AG08395 (cell line): ENCODE results near the gene ZBTB48.
A peak's percentile ranks its signal among the peaks of the same experiment; 100 is the strongest.
"Not testable (repeated sequence)": the region's sequence is repeated elsewhere in the genome, so short reads cannot be mapped to it uniquely, and the experiment has no call there.

ENCODE experiments used
- DNase-seq: peaks from one replicate; pipeline ENCODE4 v3.0.0; 2012; ENCODE audit warnings: mixed read lengths, low spot score

Gene ZBTB48

GRCh38 chr1:6579374-6580118, at the start of gene ZBTB48:
TSS of gene ZBTB48 (plus strand) at chr1:6579994. CDS start at chr1:6580610, 616 bp downstream.
- DNase-seq = peak; percentile 100

- no peak for DNase-seq
These were observed 49.2 kb upstream of the ZBTB48 start for GRCh38 chr1:6530504-6531160.

GRCh38 chr1:6531996-6532395, 47.8 kb upstream of the ZBTB48 start:
- DNase-seq = no peak

DNA sequence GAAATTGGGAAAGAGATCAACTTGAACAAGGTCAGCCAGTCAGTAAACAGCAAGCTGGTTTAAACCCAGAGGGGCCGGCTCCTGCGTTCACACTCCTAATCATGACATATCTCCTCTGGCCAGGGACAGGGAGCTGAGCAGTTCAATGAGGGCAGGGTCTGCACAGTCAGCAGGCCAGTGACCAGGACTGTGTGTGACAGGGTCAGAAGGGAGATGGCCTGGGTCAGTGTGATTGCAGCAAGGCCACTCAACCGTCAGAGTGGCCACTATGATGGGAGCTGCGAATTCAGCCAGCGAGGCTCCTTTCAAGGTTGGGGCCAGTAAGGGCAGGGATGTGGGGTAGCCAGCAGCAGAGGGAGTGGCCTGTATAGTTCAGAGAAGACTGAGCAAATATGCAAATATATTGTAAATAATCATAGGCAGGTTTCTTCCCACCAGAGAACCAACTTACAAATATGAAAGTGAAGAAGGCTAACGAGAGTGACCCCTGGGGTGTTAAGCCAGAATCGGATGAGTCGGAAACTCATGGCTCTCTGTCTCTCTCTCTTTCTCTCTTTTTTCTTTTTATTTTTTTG, 45.5 kb upstream of the ZBTB48 start:
- DNase-seq = no peak

GRCh38 chr1:6535214-6535613, 44.6 kb upstream of the ZBTB48 start:
- no peak for DNase-seq

DNA sequence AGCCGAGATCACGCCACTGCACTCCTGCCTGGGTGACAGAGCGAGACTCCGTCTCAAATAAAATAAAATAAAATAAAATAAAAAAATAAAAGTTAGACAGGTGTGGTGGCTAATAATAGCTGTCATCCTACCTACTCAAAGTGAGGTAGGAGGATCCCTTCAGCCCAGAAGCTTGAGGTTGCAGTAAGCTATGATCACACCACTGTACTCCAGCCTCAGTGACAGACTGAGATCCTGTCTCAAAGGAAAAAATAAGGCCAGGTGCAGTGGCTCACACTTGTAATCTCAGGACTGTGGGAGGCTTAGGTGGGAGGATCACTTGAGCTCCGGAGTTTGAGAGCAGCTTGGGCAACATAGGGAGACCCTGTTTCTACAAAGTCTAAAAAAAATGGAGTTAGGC, 43.5 kb upstream of the ZBTB48 start:
- no peak for DNase-seq

DNA sequence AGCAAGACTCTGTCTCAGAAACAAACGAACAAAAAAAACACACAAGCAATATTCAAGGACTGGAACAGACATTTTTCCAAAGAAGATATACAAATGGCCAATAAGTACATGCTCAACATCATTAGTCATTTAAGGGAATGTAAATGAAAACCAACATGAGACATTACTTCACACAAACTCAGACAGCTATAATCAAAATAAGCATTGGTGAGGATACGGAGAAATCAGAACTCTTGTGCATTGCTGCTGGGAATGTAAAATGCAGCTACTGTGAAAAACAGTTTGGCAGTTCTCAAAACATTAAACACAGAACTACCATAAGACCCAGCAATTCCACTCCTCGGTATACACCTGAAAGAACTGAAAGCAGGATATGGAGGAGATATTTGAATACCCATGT, 40.8 kb upstream of the ZBTB48 start:
- no peak for DNase-seq

GRCh38 chr1:6544831-6545230, 35.0 kb upstream of the ZBTB48 start:
- DNase-seq = peak; percentile 35

- no peak for DNase-seq
These were observed 34.3 kb upstream of the ZBTB48 start for GRCh38 chr1:6545276-6546112.

GRCh38 chr1:6546326-6546725, 33.5 kb upstream of the ZBTB48 start:
- no peak for DNase-seq

- DNase-seq = no peak
These were observed 32.5 kb upstream of the ZBTB48 start for GRCh38 chr1:6547301-6547700.

DNA sequence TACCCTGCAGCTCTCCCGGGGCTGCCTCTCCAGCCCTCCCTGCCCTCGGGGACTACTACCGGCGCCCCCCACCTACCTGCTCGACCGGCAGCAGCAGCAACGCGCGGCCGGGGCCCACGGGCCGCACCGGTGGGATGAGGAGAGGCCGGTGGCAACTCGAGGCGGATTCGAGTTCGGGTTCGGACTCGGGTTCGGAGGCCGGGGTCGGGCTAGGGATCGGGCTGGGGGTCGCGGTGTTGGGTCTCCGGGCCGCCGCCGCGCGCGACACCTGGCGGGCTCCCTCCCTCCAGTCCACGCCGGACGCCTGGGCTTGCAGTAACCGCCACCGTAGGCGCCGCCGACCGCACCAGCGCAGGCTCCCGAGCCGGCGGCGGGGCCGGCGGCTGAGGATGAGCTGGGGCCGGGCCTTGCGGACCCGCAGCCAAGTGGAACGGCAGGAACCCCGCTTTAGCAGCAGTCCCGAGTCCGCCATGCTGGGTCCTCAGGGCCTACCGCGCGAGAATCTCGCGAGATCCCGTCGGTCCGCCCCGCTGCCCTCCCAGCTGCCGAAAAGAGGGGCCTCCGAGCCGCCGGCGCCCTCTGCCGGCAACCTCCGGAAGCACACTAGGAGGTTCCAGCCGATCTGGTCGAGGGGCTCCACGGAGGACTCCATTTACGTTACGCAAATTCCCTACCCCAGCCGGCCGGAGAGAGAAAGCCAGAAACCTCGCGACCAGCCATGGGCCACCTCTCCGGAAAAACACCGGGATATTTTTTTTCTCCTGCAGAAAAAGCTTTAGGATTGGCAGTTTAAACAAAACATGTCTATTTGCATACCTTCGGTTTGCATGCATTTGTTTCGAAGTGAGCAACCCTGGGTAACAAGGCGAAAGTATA, 25.5 kb upstream of the ZBTB48 start, which contains the start of gene NOL9:
TSS of gene NOL9 (minus strand) at position 483 of the 876 bp plus-strand sequence. CDS start at position 472, 11 bp downstream.
- peak; percentile 98 for DNase-seq

GRCh38 chr1:6554907-6555778, 24.7 kb upstream of the ZBTB48 start, which contains the start of gene TAS1R1:
TSS of gene TAS1R1 (plus strand) at chr1:6555307. CDS start at chr1:6555374, 67 bp downstream.
- DNase-seq = peak; percentile 71

- no peak for DNase-seq
These were observed 22.2 kb upstream of the ZBTB48 start for GRCh38 chr1:6557597-6557996.

- not testable (repeated sequence) for DNase-seq
These were observed 20.6 kb upstream of the ZBTB48 start for GRCh38 chr1:6559161-6559560.

DNA sequence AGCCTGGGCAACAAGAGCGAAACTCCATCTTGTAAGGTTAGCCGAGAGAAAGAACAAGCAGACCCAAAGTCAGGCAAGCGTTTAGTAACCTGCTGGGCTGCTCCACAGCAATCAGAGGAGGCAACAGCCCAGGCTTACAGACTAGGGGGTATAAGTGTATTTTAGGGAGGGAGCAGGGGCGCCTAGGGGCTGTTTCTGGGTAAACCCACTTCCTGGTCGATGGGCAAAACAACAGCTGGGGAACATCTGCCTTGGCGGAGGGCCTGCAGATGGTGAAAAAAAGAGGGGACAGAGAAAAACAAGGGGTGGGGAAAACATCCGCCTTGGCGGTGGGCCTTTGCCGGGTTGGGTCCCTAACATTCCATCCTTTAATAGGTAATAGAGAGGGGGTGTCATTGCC, 19.5 kb upstream of the ZBTB48 start:
- DNase-seq = no peak

DNA sequence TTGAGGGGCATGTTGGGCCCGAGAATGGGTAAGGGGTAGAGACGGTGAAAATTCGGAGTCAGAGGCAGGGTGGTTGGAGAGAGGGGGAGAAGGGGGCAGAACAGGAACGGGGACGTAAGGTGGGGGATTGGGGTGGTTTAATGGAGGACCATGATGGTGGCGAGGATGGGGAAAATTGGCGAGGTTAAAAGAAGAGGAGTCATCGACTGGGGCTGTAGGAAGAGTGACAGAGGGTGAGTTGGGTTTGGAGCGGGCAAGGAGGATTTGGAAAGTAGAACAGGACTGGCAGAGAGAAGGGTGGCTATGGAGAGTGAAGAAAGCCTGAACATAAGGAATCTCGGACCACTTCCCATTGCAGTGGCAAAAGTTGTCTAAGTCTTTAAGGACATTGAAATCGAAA, 10.8 kb upstream of the ZBTB48 start:
- no peak for DNase-seq

GRCh38 chr1:6570100-6570499, 9.7 kb upstream of the ZBTB48 start:
- no peak for DNase-seq

DNA sequence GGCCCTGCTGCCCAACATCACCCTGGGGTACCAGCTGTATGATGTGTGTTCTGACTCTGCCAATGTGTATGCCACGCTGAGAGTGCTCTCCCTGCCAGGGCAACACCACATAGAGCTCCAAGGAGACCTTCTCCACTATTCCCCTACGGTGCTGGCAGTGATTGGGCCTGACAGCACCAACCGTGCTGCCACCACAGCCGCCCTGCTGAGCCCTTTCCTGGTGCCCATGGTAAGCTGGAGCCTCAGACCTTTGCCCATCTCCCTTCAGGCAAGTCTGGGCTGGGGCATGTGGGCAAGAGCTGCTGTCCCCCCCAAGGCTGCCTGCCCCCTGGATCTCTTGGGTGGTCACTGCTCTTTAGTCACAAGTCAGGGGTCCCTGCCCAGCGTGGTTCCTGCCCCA, 8.8 kb upstream of the ZBTB48 start:
- DNase-seq = no peak
